ENCODE data around the gene IFNL2.

GRCh38 chr19:39282021-39282420, 13.8 kb downstream of the IFNL2 start:
- no peak for TF ChIP-seq CTCF (IDR thresholded peaks at IDR 0.05 in 4 of 5, conservative IDR thresholded peaks at IDR 0.05 in 1 of 5)
- no peak for TF ChIP-seq POLR2A (IDR thresholded peaks at IDR 0.05)
